Activated CD4-positive, alpha-beta T cell treated with anti-CD3 and anti-CD28 coated beads, Interleukin-2, Interleukin-6, amounts not matched to agents 100 ng/mL and 50 ng/mL, durations not matched to agents 16 hours and 8 hours (primary cell): ENCODE results near the gene LINC00305.

Source experiments
- DNase-seq: peaks from one replicate; pipeline ENCODE4 v3.0.0-alpha.2; 2020

LINC00305 gene

GRCh38 chr18:64148988-64149387, at the start of gene LINC00305:
Gene LINC00305 (minus strand): TSS chr18:64149088.
- DNase-seq: no peak

- DNase-seq: no peak
Observed at GRCh38 chr18:64191069-64191468, 42.2 kb upstream of the LINC00305 start.

DNA sequence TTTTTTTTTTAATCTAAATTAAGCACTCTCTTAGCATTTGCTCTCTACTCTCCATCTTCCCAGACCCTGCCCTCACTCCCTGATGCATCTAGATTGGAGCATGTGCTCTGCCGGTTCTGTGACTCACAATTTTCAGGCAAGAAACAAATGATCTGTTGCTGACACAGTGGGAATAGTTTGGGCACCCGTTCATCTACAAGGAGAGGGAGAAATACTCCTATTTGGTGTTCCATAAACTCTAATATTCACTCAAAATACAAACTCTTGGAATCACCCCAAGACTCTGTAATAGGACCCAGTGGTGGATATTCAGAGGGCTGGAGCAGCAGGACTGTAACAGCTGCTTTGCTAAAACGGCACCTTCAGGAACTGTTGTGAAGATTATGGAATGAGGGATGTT, 37.1 kb upstream of the LINC00305 start:
- no peak for DNase-seq

DNA sequence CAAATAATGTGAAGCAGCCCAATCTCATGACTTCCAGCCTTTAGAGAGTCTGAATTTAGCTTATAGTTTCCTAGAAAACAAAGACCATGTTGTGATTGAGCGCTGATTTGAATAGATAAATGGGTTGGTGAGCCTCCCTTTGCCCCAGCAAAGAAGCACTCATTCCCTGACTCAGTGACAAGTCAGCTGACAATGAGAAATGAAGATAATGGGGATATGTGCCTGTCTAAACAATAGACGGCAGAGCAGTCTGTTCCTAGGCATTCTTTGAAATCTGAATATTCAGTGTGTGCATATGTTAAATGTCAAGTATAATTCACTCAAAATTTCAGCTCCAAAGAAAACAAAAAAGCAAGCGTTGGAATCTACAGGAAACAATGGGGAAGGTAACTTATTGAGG, 34.8 kb upstream of the LINC00305 start:
- DNase-seq: no peak

DNA sequence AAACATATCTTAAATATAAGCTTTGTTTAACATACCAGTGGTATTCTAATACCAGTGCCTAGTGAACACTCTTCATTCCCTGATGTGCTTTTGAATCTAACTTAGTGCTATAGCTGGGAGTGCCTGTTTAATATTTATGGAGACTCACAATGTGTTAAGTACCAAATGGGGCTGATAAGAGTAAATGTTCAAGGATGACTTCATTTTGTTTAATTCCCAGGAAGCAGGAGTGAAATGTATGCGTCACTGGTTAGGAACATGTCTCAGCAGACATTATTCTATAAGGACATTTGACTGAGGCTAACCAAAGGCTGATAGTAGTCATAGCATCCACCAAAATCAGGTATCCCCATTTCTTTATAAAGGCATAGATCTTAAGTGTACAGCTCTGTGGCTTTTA, 31.7 kb upstream of the LINC00305 start:
- no peak for DNase-seq

GRCh38 chr18:64180171-64180570, 31.3 kb upstream of the LINC00305 start:
- DNase-seq: no peak

DNA sequence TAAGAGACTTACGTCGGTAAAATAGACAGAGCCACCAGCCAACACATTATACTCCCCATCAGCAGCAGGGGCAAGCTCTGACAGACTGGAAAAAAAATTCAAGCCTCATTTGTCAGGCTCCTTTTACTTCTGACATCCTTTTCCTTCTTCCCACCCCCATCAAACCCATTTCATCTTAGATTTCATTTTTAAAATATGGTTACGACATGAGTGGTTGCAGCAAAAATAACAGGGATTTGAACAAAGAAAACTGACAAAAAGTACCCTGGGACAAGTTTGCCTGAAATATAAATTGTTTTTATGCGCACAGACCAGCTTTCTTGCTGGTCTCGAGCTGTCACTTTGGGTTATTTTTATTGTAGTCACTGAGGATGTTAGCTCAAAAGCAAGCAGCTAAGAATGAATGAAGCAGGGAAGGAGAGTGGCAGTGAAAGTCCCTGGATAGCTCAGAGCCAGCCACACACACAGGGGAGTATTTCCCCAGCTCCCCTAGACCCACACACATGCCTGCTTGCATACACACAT, 30.7 kb upstream of the LINC00305 start:
- no peak for DNase-seq

- no peak for DNase-seq
Observed at GRCh38 chr18:64178860-64179259, 30.0 kb upstream of the LINC00305 start.

DNA sequence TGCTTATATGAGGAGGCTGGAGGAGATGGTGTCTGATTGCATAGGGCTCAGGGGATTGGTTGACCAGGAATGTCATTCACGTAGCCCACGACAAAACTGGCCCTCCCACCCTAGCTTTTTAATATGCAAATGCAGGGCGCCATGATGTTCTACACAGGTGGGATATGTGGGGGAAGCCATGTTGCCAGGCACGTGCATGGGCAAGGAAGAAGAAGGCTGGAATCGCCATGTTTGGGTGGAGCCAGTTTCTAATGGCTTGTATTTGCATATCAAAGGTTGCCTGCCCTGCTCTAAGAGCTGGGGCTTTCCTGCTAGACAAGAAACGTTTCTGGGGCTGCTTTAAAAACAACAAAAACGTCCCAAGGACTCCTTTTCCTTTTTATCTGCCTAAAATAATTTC, 26.5 kb upstream of the LINC00305 start:
- DNase-seq: no peak

DNA sequence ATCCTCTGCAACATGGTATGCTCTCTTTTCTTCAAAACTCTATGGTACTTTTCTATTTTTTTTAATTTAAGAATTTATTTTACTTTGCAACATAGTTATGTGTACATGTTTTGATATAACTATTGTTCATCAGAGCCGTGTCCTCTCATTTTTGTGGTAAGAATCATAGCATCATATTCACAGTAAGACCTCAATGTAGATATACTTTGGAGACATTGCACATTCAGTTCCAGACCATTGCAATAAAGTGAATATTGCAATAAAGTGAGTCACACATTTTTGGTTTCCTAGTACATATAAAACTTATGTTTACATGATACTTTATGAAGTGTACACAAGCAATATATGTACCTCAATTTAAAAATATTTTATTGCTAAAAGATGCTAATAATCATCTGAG, 22.7 kb upstream of the LINC00305 start:
- DNase-seq: no peak

- DNase-seq: no peak
Observed at GRCh38 chr18:64167408-64167925, 18.6 kb upstream of the LINC00305 start.

GRCh38 chr18:64165906-64166305, 17.0 kb upstream of the LINC00305 start:
- DNase-seq: no peak

- no peak for DNase-seq
Observed at GRCh38 chr18:64164883-64165282, 16.0 kb upstream of the LINC00305 start.

- no peak for DNase-seq
Observed at GRCh38 chr18:64149916-64150438, 1.1 kb upstream of the LINC00305 start.

GRCh38 chr18:64142904-64143303, 6.0 kb downstream of the LINC00305 start:
- DNase-seq: no peak

GRCh38 chr18:64137914-64138313, 11.0 kb downstream of the LINC00305 start:
- DNase-seq: no peak

DNA sequence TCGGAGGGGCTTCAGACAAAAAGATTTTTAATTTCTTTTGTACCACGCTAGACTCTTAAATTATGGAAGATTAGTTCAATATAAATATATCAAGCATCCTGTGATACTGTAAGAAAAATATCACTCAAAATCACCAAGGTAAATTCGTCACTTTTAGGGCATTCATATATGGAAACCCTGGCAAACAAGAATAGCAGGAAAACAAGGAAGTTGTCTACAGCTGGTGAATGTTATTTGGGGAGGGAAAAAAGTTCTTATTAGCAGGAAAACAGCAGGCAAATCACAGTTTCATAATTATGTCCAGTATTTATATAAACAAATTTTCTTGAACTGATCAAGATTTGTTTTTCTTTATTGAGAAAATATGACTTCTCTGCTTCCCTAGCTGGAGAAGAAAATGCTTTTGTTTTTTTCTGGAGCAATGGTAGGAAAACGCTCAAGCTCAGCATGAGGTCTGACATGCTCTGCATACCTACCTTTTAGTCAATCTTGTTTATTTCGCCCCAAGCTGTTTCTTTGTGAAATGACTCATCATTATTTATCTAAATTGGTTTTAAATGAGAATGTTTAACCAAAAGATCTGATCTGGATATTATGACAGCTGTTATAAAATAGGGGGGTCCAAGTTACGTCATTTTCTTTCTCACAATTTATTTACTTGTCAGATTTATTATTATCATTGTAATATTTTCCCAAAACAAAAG, 14.7 kb downstream of the LINC00305 start:
- no peak for DNase-seq

DNA sequence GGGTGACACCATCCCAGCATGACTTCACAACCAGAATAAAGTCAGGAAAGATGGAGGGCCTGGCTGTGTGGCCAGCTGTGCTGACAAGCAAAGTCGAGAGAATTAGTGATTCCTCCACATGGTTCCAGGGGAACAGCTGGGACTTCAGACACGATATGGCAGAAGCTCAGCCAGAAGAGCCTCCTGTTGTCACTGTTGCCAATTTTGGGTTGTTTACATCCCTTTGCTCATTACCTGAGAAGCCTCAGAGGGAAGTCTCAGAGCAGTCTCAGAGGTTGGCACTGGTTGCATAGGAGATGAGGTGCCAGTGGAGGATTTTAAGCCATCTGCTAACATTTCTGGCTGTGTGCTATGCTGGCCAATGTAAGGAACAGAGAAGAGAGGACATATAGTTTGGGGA, 16.0 kb downstream of the LINC00305 start:
- DNase-seq: no peak

DNA sequence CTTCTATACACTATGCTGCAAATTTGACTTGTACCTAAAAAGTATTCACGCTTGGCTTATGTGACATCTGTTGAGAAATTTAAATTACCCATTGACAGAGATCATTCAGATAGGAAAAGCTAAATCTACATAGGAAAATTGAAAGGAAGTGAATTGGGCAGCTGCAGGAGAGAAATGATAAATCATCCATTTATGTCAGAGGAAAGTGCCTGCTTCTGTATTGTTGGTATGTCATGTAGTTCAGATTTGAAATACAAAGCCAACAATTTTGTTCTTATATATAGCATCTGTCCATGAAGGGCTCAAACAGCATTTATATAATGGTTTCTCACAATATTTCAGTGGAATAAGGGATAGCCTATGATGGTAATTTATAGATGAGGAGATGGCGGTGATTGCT, 17.6 kb downstream of the LINC00305 start:
- DNase-seq: no peak

GRCh38 chr18:64127172-64127571, 21.7 kb downstream of the LINC00305 start:
- no peak for DNase-seq

- DNase-seq: no peak
Observed at GRCh38 chr18:64119916-64120315, 29.0 kb downstream of the LINC00305 start.

DNA sequence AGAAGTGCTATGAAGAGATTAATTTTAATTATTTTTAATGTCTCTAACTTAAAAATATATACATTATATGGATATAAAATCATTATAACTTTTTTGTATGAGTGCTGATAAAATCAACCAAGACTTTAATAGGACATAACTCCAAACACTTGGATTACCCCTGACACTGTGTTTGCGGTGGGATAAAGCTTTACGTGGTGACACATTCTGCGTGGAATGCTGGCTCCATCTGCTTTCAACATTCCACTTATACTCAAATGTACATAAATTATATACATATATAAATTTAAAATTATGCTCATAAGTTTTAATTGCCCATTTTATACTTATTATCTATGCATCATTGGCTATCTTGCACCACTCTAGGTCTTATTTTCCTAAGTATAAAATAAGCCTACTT, 30.5 kb downstream of the LINC00305 start:
- no peak for DNase-seq

GRCh38 chr18:64116571-64117175, 32.2 kb downstream of the LINC00305 start:
- no peak for DNase-seq

- no peak for DNase-seq
Observed at GRCh38 chr18:64115881-64116280, 33.0 kb downstream of the LINC00305 start.
